ENCODE measurements around the gene TTC39C. TPM values are rescaled to one million over a fixed set of nuclear protein-coding genes. Genes with fewer than 3 reads are reported as not detected.
A peak's percentile ranks its signal among the peaks of the same experiment; 100 is the strongest.

TTC39C gene
- total RNA-seq = 10 to 100 TPM; 49.8 to 59.0 (median 53.0) TPM

GRCh38 chr18:24014062-24014985 is at the start of gene TTC39C:
TSS of gene TTC39C (plus strand) at chr18:24014754. CDS start at chr18:24014872, 118 bp downstream.
- intact Hi-C loops (cut with DNase I; ENCODE audit: low total_unique reads) = no loop called here
- peaks cover 0 to 6% of the 10 kb centered on the region in 2 donors for H3K4me1 ChIP-seq
- H3K4me3 ChIP-seq = peak within 1 kb of the TSS; percentile 83 to 92 (median 87)
- no peak for TF ChIP-seq CTCF (IDR thresholded peaks at IDR 0.05)
- TF ChIP-seq POLR2AphosphoS5 (IDR thresholded peaks at IDR 0.05) = peak in 2 of 3 donors; percentile 43 to 50
- no peaks in the 10 kb centered on the region for H3K27me3 ChIP-seq
- peak; percentile 46 to 75 for DNase-seq (ENCODE audit: low spot score in 2 of 2)
- H3K27ac ChIP-seq = peak within 1 kb of the TSS; percentile 91 to 96
- no peaks in the 10 kb centered on the region for H3K36me3 ChIP-seq
- H3K9me3 ChIP-seq = no peaks in the 10 kb centered on the region

- Histone ChIP-seq H3K4me3 (no peak overlapping the region), H3K9me3 (no peaks in the 10 kb centered on the region), H3K27me3 (no peaks in the 10 kb centered on the region), H3K36me3 (no peaks in the 10 kb centered on the region), H3K4me1 (peaks cover 0 to 3% of the 10 kb centered on the region in 2 donors), H3K27ac (no peak overlapping the region)
- TF ChIP-seq CTCF (IDR thresholded peaks at IDR 0.05) (no peak), POLR2A (IDR thresholded peaks at IDR 0.05) (no peak), POLR2AphosphoS5 (IDR thresholded peaks at IDR 0.05) (no peak)
- DNase-seq (ENCODE audit: low spot score in 2 of 2) = no peak
- intact Hi-C loops (cut with DNase I; ENCODE audit: low total_unique reads) = no loop called here
These were observed 47.6 kb upstream of the TTC39C start for GRCh38 chr18:23966909-23967308.

- Histone ChIP-seq H3K9me3 (no peaks in the 10 kb centered on the region), H3K4me3 (no peak overlapping the region), H3K27me3 (no peaks in the 10 kb centered on the region), H3K27ac (no peak overlapping the region), H3K36me3 (no peaks in the 10 kb centered on the region), H3K4me1 (peaks cover 0 to 3% of the 10 kb centered on the region in 2 donors)
- intact Hi-C loops (cut with DNase I; ENCODE audit: low total_unique reads) = no loop called here
- no peak for TF ChIP-seq POLR2A (IDR thresholded peaks at IDR 0.05)
- TF ChIP-seq CTCF (IDR thresholded peaks at IDR 0.05) = no peak
- no peak for TF ChIP-seq POLR2AphosphoS5 (IDR thresholded peaks at IDR 0.05)
- DNase-seq (ENCODE audit: low spot score in 2 of 2) = no peak
These were observed 47.0 kb upstream of the TTC39C start for GRCh38 chr18:23967321-23968089.

- no peaks in the 10 kb centered on the region for H3K36me3 ChIP-seq
- TF ChIP-seq POLR2AphosphoS5 (IDR thresholded peaks at IDR 0.05) = no peak
- no peak for TF ChIP-seq CTCF (IDR thresholded peaks at IDR 0.05)
- TF ChIP-seq POLR2A (IDR thresholded peaks at IDR 0.05) = no peak
- no peak for DNase-seq (ENCODE audit: low spot score in 2 of 2)
- no peaks in the 10 kb centered on the region for H3K27me3 ChIP-seq
- H3K9me3 ChIP-seq = no peaks in the 10 kb centered on the region
- H3K27ac ChIP-seq = no peak overlapping the region
- peaks cover 0 to 2% of the 10 kb centered on the region in 2 donors for H3K4me1 ChIP-seq
- intact Hi-C loops (cut with DNase I; ENCODE audit: low total_unique reads) = no loop called here
- H3K4me3 ChIP-seq = no peak overlapping the region
These were observed 45.6 kb upstream of the TTC39C start for GRCh38 chr18:23968638-23969604.

All from breast epithelium (tissue), 4 donors.